Activated naive CD4-positive, alpha-beta T cell treated with anti-CD3 and anti-CD28 coated beads, Interleukin-2, amount 50 U/mL, for 16 hours (primary cell): ENCODE measurements around the gene SCPEP1.

Experiments used
- DNase-seq: peaks from one replicate; pipeline ENCODE4 v3.0.0-alpha.2; 2020

The SCPEP1 gene

DNA sequence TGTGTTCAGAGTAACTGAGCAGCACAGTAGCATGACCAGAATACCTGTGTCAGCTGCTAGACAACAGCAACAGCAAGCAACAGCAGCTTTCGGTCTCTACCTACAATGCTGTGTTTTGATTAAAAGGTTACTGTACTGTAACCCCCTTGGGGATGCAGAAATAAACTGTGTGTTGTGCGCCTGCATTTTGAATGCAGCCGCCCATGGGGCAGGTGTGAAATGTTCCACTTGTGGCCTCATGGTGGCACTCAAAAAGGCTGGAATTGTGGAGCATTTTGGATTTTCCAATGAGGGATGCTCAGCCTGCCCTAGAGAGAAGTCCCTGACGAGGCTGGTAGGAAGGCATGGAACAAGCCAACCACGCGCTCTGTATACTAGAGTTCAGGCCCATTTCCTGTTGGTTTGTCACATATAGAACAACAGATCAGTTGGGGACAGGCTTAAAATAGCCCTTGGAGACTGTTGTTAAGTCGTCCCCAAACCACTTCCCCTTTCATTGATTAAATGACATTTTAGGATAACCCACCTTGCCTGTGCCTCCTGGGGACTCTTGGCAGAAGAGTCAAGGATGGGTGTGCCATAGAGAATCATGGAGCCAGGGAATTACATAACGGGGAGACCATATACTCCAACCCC lies 27.1 kb downstream of the SCPEP1 start:
- DNase-seq, result no peak

DNA sequence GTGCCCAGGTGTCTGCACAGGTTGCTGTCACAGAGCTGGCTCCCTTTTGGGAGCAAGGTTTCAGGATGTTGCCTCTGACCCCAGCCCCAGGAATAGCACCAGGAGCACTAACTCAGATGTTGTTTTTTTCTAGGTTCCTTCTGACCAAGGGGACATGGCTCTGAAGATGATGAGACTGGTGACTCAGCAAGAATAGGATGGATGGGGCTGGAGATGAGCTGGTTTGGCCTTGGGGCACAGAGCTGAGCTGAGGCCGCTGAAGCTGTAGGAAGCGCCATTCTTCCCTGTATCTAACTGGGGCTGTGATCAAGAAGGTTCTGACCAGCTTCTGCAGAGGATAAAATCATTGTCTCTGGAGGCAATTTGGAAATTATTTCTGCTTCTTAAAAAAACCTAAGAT lies 28.1 kb downstream of the SCPEP1 start:
- no peak for DNase-seq

DNA sequence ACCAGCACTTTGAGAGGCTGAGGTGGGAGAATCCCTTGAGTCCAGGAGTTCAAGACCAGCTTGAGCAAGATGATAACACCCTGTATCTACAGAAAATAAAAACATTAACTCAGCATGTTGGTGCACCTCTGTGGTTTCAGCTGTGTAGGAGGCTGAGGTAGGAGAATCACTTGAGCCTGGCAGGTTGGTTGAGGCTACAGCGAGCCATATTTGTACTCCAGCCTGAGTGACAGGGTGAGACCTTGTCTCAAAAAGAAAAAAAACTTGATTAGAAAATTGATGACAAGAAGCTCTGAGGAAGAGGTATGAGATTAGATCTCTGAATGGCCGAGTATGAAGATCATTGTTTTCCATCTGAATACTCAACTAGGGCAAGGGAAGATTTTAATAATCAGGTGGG lies 31.0 kb downstream of the SCPEP1 start:
- DNase-seq, result no peak

DNA sequence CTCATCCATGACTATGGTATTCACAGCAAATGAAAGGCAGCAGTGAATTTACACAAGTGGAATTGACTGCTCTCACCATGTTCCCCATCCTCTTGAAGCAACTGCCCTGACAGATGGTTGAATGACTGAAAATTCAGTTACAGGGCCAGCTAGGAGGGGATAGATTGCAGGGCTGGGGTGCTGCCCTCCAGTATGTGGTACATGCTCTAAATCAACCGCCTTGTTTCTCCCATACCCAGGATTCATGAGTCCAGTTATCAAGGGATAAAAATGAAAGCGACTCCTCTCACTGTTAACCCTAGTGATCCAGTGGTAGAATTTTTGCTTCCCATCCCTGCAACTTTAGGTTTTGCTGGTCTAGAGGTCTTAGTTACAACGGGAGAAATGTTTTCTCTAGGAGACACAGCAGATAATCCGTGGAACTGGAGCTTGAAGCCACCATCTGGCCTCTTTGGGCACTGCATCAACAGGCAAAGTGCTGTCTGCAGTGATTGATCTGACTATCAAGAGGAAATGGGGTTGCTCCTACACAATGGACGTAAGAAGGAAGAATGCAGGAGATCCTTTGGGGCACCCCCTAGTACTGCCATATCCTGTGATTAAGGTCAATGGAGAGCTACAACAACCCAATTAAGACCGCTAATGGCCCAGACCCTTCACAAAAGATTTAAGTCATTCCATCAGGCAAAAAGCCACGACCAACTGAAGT lies 32.0 kb downstream of the SCPEP1 start:
- DNase-seq, result peak; percentile 45

DNA sequence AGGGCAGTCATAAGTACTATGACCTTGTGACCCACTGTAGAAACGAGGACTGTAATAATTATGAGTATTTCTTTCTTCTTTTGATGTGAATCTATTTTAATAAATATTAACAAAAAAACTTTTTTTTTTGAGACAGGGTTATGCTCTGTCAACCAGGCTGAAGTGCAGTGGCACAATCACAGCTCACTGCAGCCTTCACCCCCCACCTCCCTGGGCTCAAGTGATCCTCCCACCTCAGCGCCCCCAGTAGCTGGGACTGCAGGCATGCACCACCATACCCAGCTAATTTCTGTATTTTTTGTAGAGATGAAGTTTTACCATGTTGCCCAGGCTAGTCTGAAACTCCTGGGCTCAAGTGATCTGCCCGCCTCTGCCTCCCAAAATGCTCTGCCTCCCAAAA lies 32.6 kb downstream of the SCPEP1 start:
- no peak for DNase-seq

DNA sequence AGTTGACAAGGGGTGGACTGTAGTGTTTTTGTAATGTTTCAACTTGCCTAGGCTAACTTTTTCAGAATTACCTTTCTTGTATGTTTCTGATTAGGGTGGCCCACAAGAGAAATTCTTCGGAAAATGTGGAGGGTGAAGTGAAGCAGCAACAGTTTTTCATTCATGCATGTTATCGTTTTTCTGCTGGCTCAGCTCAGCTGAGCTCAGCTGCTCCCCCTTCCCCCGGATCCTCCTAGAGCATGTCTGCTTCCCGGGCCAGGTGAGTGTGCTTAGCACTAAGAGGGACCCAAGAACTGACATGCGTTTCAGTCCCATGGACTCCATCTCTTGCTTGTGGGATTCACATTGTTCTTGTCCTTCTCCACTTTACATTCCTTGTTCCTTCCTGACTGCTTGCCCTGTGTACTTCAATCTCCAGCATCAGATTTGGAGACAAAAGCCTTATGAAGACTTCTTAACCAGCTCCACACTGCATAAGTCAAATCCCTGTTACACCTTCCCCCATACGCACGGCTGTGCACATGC lies 33.6 kb downstream of the SCPEP1 start:
- no peak for DNase-seq

DNA sequence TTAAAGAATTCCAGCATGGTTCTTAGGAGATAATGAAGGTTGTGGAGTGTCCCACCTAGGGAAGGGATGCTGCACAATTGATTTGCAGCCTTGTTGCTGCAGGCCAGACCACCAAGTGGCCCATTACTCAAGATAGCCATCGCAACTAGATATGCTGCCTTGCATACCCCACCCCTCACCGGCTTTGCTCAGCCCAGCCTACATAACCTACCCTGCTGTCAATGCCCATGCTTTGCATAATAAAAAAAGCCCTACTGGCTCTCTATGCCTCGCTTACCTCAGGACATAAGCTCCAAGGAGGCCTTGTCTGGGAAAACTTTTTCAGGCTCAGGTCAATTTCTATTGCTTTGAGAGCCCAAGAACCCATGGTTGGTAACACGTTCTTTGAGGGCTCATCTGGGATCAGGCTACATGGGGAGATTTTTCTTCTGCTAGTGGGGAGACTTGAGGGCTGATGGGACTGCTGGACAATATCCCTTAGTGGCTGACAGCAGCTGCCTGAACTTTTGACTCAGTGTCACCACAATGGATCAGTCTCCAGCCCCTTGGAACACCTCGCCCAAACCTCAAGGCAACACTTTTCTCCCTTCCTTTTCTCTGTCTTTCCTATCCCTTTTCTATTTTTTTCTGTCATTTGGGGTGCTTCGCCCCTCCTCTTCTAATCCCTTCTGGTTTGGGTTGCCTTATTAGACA lies 38.3 kb downstream of the SCPEP1 start:
- no peak for DNase-seq

DNA sequence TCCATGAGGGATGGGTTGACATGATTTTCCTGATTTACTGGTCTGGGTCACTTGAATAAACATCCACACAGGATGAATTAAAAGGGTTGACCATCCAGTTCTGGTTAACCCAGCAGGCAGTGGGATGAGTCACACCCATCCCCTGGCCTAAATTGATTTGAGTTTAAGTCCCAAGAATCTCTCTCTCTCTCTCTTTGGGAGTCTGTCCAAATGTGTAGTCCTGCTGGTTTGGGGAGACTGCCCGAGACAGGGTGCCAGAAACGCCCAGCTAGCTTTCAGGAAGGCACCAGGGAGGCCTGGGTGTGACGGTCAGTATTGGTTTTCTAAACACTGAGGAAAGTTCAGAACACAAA lies 38.8 kb downstream of the SCPEP1 start:
- DNase-seq, result no peak

DNA sequence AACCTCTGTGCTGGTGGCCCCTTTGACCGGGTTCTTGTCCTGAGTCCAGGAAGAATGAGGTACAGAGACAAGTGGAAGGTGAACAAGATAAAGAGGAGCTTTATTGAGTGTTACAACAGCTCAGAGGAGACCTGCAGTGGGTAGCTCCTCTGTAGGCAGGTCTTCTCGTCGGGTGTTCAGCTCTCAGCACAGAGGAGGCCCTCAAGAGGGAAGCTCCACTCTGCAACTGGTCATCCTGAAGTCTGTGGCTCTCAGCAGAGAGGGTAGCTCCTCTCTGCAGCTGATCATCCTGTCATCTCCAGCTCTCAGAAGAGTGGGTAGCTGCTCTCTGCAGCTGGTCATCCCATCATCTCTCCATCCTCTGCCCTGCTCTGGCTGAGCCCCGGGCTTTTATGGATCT lies 39.7 kb downstream of the SCPEP1 start:
- no peak for DNase-seq

DNA sequence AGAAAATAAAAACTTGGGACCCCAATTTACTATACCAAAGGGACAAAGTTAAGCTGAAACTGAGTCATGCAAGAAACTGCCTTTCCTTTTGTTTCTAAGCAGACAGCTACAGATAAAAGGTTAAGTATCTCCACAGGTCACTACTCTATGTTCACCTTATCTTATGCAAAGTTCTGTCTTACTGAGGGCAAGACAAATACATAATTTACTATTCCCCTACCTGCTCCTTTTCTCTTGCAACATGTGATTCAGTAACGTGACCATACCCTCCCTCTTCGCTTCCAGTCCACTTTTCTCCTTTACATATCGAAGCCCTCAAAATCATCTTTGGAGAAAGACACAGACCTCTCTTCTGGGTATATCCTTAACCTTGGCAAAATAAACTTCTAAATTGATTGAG lies 42.3 kb downstream of the SCPEP1 start:
- DNase-seq, result no peak

DNA sequence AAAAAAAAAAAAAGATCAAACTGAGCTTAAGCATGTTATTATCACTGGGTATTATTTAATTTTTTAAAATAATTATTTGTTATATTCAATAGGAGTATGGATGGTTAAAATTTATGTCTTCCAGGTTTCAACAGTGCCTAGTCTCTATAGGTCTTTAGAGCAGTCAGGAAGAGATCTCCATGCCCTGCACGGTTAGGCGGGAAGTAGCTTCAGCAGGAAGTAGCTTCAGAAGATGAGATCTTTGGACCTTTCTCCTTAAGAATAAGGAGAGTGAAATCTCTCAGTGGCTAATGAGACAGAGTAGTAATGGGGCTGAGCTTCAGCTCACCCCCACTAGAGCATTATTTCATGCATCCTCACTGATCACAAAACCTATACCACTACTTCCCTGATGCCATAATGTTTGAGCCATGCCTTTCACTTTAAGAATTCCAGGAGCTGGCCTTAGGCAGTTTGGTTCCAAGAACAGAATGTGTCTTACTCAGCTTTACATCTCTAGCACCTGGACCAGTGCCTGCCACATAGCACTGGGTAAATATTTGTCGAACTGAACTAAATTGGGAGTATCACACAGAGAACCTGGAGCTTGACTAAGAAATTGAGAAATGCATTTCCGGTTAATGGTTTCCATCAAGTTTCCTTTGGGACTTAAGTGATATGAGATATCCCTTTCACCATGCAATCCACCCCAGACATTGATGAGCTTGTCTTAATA lies 43.5 kb downstream of the SCPEP1 start:
- DNase-seq, result no peak

DNA sequence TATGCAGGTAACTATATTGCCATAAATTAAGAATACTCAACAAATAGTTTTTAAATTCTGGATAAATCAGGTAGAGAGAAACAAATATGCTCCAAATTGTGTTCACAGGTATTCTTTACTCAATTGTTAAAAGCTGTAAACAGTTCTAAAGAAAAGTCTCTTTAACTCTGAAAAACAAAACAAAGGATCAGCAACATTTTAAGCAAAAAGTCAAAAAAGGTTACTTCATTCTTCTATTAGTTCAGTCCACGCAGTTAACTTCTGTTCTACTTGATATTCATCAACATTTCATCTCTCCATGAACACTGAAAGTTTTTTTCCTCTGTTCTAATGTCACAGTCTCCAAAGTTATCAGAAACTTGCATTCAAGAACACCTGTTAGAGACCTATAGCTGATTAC lies 47.9 kb downstream of the SCPEP1 start:
- no peak for DNase-seq

DNA sequence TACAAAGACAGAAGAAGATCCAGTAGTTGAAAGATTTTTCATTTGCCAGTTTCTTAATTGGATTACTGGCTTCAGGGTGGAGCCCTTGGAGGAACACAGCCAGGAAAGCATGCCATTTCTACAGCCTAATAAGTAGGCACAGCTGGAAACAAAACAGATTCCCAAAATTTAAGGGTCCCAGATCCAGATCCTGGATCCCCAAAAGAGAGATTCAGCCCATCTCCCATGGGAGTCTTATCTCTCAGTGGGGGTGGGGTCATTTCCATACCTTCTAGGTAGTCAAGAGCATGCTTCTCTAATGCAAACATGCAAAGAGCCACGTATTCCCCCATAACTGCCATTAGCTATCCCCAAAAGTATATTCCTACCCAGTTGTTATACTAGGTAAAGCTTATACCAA lies 49.9 kb downstream of the SCPEP1 start:
- no peak for DNase-seq

DNA sequence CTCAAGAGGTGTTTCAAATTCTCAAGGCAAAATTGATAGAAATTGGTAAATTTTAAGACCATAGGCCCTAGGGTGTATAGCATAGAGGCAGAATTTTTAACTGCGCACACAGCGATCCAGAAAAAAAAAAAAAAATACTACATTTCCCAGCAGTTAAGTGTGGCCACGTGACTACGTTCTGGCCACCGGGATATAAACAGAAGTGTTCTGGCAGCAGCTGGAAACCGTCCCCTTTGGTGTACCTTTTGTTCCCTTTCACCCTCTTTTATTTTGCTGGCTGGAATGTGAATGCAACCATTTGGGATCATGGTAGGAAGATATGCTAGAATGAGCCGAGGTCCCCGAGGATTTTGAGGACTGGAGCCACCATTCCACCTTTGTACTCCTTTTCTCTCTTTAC lies 54.4 kb downstream of the SCPEP1 start:
- DNase-seq, result no peak

DNA sequence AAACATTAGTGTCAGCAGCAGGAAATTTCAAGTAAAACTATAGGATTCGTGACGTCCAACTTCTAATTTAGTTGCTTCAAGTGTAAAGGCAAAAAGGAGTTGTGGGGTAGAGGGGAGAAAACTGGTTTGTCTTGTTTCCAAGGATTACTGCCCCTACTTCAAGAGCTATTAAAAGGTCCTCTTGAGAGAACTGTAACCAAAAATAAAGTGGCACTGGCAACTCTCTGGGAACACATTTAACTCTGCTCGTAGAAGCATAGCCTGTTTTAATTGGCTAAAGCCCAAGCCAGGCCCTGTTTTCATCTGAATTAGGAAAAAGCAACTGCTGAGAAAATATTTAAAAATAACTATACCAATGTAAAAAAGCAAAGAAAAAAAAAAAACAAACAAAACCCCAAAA lies 55.4 kb downstream of the SCPEP1 start:
- DNase-seq, result no peak

DNA sequence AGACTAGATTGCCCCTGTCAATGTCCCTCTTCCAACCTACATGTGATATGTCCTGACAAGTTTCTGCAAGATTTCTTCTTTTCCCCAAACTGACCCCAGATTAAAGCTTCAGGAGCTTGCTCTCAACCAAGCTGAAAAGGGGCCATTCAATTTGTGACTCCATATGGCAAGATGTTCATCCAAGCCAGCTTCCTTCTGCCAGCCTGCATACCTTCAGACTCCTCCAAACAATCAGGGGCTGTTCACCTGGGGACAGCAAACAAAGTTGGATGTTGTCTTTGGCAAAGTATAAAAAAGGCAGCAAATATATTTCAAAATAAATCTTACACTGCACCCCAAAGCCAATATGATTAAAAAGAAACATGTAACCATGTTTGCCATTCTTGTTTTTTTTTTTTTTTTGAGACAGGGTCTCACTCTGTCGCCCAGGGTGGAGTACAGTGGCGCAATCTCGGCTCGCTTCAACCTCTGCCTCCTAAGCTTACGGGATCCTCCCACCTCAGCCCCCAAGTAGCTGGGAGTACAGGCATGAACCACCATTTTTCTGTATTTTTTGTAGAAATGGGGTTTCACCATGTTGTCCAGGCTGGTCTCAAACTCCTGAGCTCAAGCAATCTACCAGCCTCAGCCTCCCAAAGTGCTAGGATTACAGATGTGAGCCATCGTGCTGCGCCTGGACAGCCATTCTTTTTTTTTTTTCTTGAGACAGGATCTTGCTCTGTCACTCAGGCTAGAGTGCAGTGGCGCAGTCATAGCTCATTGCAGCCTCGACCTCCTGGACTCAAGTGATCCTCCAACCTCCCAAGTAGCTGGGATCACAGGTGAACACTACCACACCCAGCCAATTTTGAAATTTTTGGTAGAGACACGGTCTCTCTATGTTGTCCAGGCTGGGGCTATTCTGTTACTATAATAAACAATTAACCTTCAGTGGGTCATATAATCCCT lies 57.1 kb downstream of the SCPEP1 start:
- DNase-seq, result no peak

DNA sequence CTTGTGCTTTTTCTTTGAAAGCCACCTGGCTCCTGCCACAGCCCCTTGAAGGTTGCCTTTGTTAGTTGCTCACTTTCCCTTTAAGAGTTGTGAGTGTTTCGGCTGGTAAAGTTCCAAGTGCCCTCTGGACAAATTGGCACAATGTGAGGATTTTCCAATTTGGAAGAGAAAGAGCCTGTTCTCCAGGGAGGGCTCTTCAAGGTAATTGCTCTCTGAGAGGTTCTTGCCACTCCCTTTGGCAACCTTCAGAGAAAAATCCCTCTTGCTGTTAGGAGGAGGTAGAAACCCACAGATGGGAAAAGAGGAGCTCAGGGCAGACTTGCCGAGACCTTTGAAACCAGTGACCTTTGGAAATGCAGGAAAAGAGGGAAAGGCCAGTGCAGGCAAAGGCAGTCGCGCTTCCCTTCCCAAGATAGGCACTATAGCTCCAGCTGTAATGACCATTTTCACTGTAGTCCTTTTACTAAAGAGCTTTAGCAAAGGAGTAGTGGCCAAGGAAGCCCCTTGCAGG lies 58.1 kb downstream of the SCPEP1 start:
- DNase-seq, result no peak

DNA sequence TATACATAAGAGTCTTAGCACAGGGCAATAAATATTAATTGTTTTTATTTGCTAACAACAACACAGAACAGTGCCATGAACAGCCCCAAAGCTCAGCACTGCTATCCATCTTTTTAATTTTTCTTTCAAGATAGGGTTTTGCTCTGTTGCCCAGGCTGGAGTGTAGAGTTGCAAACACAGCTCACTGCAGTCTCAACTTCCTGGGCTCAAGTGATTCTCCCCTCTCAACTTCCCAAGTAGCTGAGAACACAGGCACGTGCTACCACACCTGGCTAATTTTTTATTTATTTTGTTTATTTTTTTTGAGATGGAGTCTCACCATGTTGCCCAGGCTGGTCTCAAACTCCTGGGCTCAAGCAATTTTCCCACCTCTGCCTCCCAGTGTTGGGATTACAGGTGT lies 59.5 kb downstream of the SCPEP1 start:
- DNase-seq, result no peak

DNA sequence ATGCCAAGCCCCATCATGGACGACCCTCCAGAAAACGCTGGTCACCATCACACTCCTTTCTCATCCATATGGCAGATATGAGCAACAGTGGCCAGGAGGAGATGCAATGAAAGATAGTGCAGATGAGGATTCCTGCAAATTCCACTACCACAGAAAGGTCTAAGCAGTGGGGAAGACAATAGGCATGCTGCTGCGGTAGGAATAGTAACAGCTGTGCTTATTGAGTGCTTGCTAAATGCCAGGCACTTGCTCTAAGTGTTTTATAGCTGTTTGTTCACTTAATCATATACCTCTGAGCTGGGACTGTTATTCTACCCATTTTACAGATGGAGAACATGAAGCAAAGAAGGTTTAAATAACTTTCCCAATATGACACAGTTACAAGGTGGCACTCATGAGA lies 60.6 kb downstream of the SCPEP1 start:
- DNase-seq, result no peak

DNA sequence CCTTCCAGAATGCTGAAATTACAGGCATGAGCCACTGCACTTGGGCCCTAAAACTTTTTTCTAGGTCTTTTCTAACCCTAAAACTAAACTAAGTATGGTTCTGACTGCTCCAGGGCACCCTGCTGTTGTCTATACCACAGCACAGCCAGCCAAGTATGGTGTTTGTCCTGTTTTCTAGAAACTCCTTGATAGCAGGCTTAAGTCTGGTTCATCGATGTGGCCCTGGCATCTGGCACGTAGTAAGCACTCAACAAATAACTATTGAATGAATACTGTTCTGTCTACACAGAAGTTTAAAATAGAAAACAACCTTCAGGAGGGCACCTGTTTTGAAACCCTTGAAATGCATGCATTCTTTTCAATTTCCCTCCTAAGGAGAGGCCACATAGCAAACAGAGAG lies 62.6 kb downstream of the SCPEP1 start:
- DNase-seq, result no peak

DNA sequence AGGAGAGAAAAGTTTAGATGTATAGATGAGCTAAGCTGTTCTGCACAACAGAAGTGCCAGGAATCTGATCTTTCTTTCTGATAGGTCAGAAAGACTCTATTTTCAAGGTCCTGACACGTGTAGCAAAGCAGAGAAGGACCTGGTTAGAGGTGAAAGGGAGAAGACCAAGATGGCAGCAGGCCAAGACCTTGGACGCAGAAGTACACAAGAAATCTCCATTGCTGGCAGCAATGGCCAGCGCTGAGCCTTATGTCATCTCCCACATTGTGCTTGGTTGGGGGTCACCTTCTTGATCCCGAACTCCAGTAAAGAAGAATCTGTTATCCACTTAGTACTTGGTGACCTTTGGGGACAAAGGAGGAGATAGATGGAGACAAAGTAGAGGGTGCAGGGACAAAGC lies 65.3 kb downstream of the SCPEP1 start:
- no peak for DNase-seq
